Neuron (in vitro differentiated cells): ENCODE measurements around the gene ENPP6.
A peak's percentile ranks its signal among the peaks of the same experiment; 100 is the strongest.

Experiments
- H2AFZ ChIP-seq: one replicate; pipeline ENCODE4 v1.6.1; 2013; ENCODE audit warnings: low read depth, mild to moderate bottlenecking, inconsistent platforms, low read length, moderate library complexity
- H3K27me3 ChIP-seq: one replicate; pipeline ENCODE4 v1.6.1; 2013; ENCODE audit warnings: low read length; ENCODE audit not compliant: insufficient read depth
- H3K36me3 ChIP-seq: one replicate; pipeline ENCODE4 v1.6.1; 2013; ENCODE audit warnings: low read length; ENCODE audit not compliant: insufficient read depth
- H3K4me1 ChIP-seq: one replicate; pipeline ENCODE4 v1.6.1; 2013; ENCODE audit warnings: low read length; ENCODE audit not compliant: insufficient read depth
- H3K4me3 ChIP-seq: 2 replicates; pipeline ENCODE4 v1.5.1; 2013; ENCODE audit warnings: mild to moderate bottlenecking, low read length, moderate library complexity
- H3K9me3 ChIP-seq: one replicate; pipeline ENCODE4 v1.6.1; 2013; ENCODE audit warnings: low read length

The ENPP6 gene

GRCh38 chr4:184112006-184112550, 105.6 kb downstream of the ENPP6 start:
- Histone ChIP-seq H3K4me3 (no peak overlapping the region), H2AFZ (no peak overlapping the region), H3K9me3 (no peaks in the 10 kb centered on the region), H3K4me1 (no peaks in the 10 kb centered on the region), H3K36me3 (no peaks in the 10 kb centered on the region), H3K27me3 (no peaks in the 10 kb centered on the region)

- Histone ChIP-seq H3K4me3 (no peak overlapping the region), H3K27me3 (no peaks in the 10 kb centered on the region), H3K9me3 (no peaks in the 10 kb centered on the region), H3K36me3 (no peaks in the 10 kb centered on the region), H2AFZ (no peak overlapping the region), H3K4me1 (no peaks in the 10 kb centered on the region)
These were observed 106.3 kb downstream of the ENPP6 start for GRCh38 chr4:184111233-184111832.

- Histone ChIP-seq H2AFZ (no peak overlapping the region), H3K27me3 (no peaks in the 10 kb centered on the region), H3K4me3 (no peak overlapping the region), H3K4me1 (no peaks in the 10 kb centered on the region), H3K36me3 (no peaks in the 10 kb centered on the region), H3K9me3 (no peaks in the 10 kb centered on the region)
These were observed 107.0 kb downstream of the ENPP6 start for GRCh38 chr4:184110452-184111224.

- H3K4me1 ChIP-seq = peaks cover 13% of the 10 kb centered on the region
- no peak overlapping the region for H3K4me3 ChIP-seq
- no peaks in the 10 kb centered on the region for H3K27me3 ChIP-seq
- H3K9me3 ChIP-seq = no peaks in the 10 kb centered on the region
- no peak overlapping the region for H2AFZ ChIP-seq
- H3K36me3 ChIP-seq = no peaks in the 10 kb centered on the region
These were observed 109.6 kb downstream of the ENPP6 start for GRCh38 chr4:184108006-184108501.

- H3K4me1 ChIP-seq = peaks cover 13% of the 10 kb centered on the region
- H3K9me3 ChIP-seq = no peaks in the 10 kb centered on the region
- peaks cover 4% of the 10 kb centered on the region for H3K27me3 ChIP-seq
- H3K4me3 ChIP-seq = no peak overlapping the region
- H3K36me3 ChIP-seq = no peaks in the 10 kb centered on the region
- H2AFZ ChIP-seq = peak overlapping the region; percentile 50
These were observed 113.1 kb downstream of the ENPP6 start for GRCh38 chr4:184104419-184105101.

- Histone ChIP-seq H3K4me1 (peaks cover 13% of the 10 kb centered on the region), H3K9me3 (no peaks in the 10 kb centered on the region), H3K4me3 (peak overlapping the region; percentile 7), H2AFZ (peak overlapping the region; percentile 50), H3K27me3 (peaks cover 4% of the 10 kb centered on the region), H3K36me3 (no peaks in the 10 kb centered on the region)
These were observed 114.0 kb downstream of the ENPP6 start for GRCh38 chr4:184103527-184104264.

- Histone ChIP-seq H3K4me1 (peaks cover 13% of the 10 kb centered on the region), H2AFZ (no peak overlapping the region), H3K9me3 (no peaks in the 10 kb centered on the region), H3K36me3 (no peaks in the 10 kb centered on the region), H3K4me3 (no peak overlapping the region), H3K27me3 (peaks cover 4% of the 10 kb centered on the region)
These were observed 114.7 kb downstream of the ENPP6 start for GRCh38 chr4:184102927-184103326.

GRCh38 chr4:184102488-184102887, 115.2 kb downstream of the ENPP6 start:
- Histone ChIP-seq H3K27me3 (peaks cover 4% of the 10 kb centered on the region), H3K9me3 (no peaks in the 10 kb centered on the region), H3K4me3 (no peak overlapping the region), H2AFZ (no peak overlapping the region), H3K36me3 (no peaks in the 10 kb centered on the region), H3K4me1 (peaks cover 13% of the 10 kb centered on the region)

GRCh38 chr4:184101711-184102110, 116.0 kb downstream of the ENPP6 start:
- Histone ChIP-seq H3K36me3 (no peaks in the 10 kb centered on the region), H3K27me3 (peaks cover 4% of the 10 kb centered on the region), H3K9me3 (no peaks in the 10 kb centered on the region), H3K4me1 (peaks cover 13% of the 10 kb centered on the region), H3K4me3 (no peak overlapping the region), H2AFZ (no peak overlapping the region)

GRCh38 chr4:184100297-184100885, 117.3 kb downstream of the ENPP6 start:
- Histone ChIP-seq H3K9me3 (no peaks in the 10 kb centered on the region), H3K4me3 (no peak overlapping the region), H3K36me3 (no peaks in the 10 kb centered on the region), H3K27me3 (peaks cover 4% of the 10 kb centered on the region), H3K4me1 (peaks cover 13% of the 10 kb centered on the region), H2AFZ (no peak overlapping the region)

GRCh38 chr4:184099535-184099966, 118.1 kb downstream of the ENPP6 start:
- no peaks in the 10 kb centered on the region for H3K36me3 ChIP-seq
- peaks cover 4% of the 10 kb centered on the region for H3K27me3 ChIP-seq
- H3K9me3 ChIP-seq = no peaks in the 10 kb centered on the region
- peaks cover 13% of the 10 kb centered on the region for H3K4me1 ChIP-seq
- no peak overlapping the region for H3K4me3 ChIP-seq
- no peak overlapping the region for H2AFZ ChIP-seq

GRCh38 chr4:184099000-184099399, 118.7 kb downstream of the ENPP6 start:
- no peak overlapping the region for H2AFZ ChIP-seq
- H3K9me3 ChIP-seq = no peaks in the 10 kb centered on the region
- H3K36me3 ChIP-seq = no peaks in the 10 kb centered on the region
- H3K4me1 ChIP-seq = peaks cover 9% of the 10 kb centered on the region
- H3K27me3 ChIP-seq = peaks cover 4% of the 10 kb centered on the region
- no peak overlapping the region for H3K4me3 ChIP-seq
